ENCODE results near the gene PNMT.
A peak's percentile ranks its signal among the peaks of the same experiment; 100 is the strongest.

DNA sequence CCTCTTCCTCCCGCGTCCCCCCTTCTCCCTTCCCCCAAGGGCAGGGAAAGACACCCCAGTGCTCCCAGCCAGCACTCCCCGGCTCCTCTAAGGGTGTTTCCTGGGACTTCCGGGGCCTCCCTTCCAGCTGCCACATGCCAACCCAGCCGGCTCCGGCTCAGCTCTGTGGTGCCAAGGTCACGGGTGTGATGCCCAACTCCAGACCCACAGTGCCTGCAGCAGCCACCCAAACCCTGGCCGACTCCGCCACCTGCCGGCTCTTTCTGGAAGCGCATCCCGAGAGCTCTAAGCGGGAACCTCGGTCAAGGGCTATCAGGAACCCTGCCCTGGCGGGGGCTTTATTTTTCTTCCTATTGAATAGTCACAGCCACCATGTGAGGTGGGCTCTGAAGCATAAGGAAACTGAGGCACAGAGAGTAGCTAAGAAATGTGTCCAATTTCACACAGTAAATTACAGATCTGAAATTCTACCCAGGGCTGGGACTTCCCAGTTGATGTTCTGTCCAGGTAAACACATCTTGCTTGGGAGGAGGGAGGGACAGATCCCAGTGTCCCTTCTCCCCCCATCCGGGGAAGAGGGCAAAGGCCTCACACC, 44.8 kb upstream of the PNMT start:
- TF ChIP-seq, protein P1, sequence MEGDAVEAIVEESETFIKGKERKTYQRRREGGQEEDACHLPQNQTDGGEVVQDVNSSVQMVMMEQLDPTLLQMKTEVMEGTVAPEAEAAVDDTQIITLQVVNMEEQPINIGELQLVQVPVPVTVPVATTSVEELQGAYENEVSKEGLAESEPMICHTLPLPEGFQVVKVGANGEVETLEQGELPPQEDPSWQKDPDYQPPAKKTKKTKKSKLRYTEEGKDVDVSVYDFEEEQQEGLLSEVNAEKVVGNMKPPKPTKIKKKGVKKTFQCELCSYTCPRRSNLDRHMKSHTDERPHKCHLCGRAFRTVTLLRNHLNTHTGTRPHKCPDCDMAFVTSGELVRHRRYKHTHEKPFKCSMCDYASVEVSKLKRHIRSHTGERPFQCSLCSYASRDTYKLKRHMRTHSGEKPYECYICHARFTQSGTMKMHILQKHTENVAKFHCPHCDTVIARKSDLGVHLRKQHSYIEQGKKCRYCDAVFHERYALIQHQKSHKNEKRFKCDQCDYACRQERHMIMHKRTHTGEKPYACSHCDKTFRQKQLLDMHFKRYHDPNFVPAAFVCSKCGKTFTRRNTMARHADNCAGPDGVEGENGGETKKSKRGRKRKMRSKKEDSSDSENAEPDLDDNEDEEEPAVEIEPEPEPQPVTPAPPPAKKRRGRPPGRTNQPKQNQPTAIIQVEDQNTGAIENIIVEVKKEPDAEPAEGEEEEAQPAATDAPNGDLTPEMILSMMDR (conservative IDR thresholded peaks at IDR 0.05), result peak; percentile 97
- TF ChIP-seq ZFX (IDR thresholded peaks at IDR 0.05), result no peak
